C4-2B (cell line): ENCODE results near the gene OCIAD2.

Source experiments
- ZFX ChIP-seq: fragments of 450-650 bp; IDR thresholded peaks from 2 replicates; pipeline ENCODE4 v1.6.1; 2017
- TF ChIP-seq, protein P1 (sequence below): fragments of 450-650 bp; conservative IDR thresholded peaks from 2 replicates; pipeline ENCODE4 v1.5.1; 2017; ENCODE audit warnings: mild to moderate bottlenecking

DNA sequence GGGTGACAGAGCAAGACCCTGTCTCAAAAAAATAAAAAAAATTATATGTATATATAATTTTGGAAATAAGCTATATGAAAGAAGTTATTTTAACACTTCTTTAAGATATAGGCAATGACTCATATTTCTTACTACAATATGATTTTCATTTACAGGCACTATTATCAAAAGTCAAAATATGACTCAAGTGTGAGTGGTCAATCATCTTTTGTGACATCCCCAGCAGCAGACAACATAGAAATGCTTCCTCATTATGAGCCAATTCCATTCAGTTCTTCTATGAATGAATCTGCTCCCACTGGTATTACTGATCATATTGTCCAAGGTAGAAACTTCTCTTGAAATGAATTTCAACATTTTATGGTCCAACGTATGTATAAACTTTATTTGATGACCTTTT, 54.9 kb downstream of the OCIAD2 start:
- TF ChIP-seq, protein P1, sequence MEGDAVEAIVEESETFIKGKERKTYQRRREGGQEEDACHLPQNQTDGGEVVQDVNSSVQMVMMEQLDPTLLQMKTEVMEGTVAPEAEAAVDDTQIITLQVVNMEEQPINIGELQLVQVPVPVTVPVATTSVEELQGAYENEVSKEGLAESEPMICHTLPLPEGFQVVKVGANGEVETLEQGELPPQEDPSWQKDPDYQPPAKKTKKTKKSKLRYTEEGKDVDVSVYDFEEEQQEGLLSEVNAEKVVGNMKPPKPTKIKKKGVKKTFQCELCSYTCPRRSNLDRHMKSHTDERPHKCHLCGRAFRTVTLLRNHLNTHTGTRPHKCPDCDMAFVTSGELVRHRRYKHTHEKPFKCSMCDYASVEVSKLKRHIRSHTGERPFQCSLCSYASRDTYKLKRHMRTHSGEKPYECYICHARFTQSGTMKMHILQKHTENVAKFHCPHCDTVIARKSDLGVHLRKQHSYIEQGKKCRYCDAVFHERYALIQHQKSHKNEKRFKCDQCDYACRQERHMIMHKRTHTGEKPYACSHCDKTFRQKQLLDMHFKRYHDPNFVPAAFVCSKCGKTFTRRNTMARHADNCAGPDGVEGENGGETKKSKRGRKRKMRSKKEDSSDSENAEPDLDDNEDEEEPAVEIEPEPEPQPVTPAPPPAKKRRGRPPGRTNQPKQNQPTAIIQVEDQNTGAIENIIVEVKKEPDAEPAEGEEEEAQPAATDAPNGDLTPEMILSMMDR = no peak
- no peak for TF ChIP-seq ZFX
